HL-60 (cell line): ENCODE measurements around the gene ARF6.

Experiments used
- CTCF ChIP-seq: IDR thresholded peaks from one replicate; pipeline ENCODE4 v1.5.1; 2011; ENCODE audit warnings: low read length, control low read depth, inconsistent platforms; ENCODE audit not compliant: insufficient read depth
- GABPA ChIP-seq: IDR thresholded peaks from 2 replicates; pipeline ENCODE4 v1.6.1; 2012; ENCODE audit warnings: low read depth
- POLR2AphosphoS5 ChIP-seq: IDR thresholded peaks from 2 replicates; pipeline ENCODE4 v1.6.1; 2012; ENCODE audit warnings: low read depth

- TF ChIP-seq CTCF (no peak), POLR2AphosphoS5 (no peak), GABPA (no peak)
These were observed 16.1 kb downstream of the ARF6 start for GRCh38 chr14:49909016-49909415.
